GM10266 (cell line): ENCODE results near the gene TCERG1L.

Source experiments
- DNase-seq: peaks from one replicate; pipeline ENCODE4 v3.0.0; 2012; ENCODE audit errors: extremely low spot score
- TF ChIP-seq, protein P1 (sequence below): IDR thresholded peaks from 2 replicates; pipeline ENCODE4 v1.5.1; 2012; ENCODE audit warnings: mild to moderate bottlenecking, low read depth; ENCODE audit not compliant: control insufficient read depth, insufficient read depth; ENCODE audit errors: missing control alignments

The TCERG1L gene

DNA sequence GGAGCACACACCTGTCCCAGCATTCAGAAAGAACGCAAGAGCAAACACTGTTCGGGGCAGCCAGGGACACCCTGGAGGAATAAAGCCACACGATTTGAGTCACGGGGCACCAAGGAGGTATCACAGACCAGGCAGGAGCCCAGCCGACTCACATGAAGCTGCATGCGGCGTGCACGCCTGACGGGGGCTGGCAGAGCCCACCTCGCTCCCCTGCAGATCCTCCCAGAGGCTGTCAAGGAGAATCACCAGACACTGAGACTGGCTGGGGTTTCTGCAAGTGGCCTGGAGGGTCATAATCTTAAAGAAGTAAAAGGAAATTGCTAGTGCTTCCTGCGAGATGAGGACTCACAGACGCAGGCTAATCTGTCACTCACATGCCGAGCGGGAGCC is 61.6 kb downstream of the TCERG1L start:
- TF ChIP-seq, protein P1, sequence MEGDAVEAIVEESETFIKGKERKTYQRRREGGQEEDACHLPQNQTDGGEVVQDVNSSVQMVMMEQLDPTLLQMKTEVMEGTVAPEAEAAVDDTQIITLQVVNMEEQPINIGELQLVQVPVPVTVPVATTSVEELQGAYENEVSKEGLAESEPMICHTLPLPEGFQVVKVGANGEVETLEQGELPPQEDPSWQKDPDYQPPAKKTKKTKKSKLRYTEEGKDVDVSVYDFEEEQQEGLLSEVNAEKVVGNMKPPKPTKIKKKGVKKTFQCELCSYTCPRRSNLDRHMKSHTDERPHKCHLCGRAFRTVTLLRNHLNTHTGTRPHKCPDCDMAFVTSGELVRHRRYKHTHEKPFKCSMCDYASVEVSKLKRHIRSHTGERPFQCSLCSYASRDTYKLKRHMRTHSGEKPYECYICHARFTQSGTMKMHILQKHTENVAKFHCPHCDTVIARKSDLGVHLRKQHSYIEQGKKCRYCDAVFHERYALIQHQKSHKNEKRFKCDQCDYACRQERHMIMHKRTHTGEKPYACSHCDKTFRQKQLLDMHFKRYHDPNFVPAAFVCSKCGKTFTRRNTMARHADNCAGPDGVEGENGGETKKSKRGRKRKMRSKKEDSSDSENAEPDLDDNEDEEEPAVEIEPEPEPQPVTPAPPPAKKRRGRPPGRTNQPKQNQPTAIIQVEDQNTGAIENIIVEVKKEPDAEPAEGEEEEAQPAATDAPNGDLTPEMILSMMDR: no peak

DNA sequence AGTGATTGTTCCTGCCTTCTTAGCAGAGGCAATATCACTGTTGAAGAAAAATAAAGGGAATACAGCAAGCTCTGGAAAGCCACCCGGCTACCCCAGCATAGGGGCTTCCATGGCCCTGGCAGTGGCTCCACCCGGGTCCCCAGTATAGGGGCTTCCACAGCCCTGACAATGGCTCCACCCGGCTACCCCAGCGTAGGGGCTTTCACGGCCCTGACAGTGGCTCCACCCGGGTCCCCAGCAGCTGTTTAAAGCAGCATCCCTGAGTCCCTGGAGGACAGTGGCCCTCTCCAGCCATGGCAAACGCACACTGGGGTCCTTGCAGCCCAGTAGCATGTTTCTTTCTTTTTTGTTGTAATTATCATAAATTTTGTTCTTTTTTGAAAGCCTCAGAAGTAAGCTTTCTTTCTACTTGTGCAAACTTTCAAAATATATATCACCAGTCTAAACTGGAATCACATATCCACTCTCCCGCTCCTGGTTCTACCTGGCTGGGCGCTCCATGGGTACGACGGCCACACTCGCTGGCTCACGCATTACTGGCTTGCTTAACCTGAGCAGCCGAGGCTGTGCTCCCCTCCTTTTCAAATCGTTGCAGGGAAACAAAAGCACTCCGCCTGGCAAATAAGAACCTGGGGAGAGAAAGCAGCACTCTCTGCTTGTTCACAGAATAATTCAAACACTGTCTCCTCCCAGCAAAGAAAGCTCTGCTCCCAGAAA is 62.1 kb downstream of the TCERG1L start:
- TF ChIP-seq, protein P1: no peak
- DNase-seq: no peak

More for the DNA sequence above, 61.6 kb downstream of the TCERG1L start:
- DNase-seq: no peak

DNA sequence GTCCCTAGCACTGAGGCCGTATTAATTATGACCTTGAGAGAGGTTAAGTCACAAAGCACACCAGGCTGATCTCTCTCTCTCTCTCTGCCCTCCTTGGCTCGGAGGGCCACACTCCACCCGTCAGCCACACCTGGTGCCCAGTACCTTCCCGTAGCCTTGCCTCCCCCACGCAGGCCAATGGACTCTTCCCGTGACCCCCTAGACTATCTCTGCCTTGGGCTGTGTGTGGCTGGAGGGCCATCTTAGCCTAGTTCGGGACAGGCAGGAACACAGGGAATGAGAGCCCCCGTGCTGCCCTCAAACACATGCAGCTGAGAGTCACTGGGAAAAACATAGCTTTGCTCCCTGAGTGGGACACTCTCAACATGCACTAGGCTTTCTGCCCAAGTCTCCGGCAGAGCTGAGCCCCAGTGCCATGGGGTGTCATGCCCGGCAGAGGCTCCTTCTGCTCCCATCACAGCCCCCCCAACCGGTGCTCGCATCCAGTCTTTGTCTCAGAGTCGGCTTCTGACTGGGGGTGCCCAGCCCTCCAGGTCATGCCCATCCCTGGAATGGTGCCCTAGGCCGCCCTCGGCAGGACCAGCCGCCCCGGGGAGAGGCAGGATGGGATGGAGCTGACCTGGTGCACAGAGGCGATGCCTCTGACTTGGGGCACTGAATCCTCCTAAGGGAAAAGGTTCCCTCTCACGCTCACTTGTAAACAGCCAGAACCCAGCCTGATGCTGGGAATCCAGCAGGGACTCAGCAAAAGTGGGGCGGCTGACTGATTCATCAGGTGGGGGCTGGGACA is 63.0 kb downstream of the TCERG1L start:
- no peak for DNase-seq
- TF ChIP-seq, protein P1: no peak

DNA sequence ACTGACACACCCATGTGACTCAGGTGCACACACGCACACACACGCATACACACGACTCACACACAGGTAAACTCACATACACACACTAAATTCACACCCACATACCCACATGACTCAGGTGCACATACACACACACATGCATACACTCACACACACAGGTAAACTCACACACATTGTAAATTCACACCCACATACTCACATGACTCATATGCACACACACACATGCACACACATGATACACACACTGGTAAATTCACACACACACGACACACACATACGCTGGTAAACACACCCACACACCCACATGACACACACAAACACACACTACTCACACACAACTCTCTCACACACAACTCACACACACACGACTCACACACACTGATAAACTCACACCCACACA is 63.6 kb downstream of the TCERG1L start:
- no peak for DNase-seq

DNA sequence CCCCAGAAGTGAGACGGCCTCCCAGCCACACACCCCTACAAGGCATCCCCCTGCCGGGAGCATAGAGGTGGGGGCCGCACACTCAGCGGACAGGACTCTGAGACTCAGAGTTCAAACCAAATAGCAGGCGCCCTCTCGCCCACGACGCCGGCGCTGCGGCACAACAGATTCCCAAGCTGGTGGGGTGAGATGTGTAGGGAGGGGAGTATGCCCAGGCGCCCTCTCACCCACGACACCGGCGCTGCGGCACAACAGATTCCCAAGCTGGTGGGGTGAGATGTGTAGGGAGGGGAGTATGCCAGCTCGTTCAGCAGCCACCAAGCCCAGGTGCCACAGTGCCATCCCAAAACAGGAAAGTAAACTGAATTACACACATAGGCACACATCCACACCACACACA is 64.7 kb downstream of the TCERG1L start:
- DNase-seq: no peak
- TF ChIP-seq, protein P1: no peak

More for the DNA sequence above, 63.6 kb downstream of the TCERG1L start:
- TF ChIP-seq, protein P1: no peak

DNA sequence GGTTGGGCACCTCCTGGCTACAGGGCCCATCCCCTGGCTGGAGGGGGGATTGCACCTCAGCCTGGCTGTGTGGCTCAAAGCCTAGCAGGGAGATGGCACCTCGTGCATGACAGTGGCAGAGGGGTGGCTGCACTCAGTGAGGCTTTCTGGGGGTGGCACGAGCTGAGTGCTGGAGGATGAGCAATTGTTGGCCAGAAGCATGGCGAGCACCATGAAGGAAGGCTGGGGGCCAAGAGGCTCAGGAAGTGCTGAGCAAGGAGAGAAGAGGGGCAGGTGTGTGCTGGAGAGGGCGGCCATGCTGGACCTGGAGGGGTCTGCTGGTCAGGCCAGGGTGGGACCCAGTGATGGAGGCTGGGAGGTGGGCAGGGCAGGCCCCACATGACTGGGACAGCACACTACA is 65.4 kb downstream of the TCERG1L start:
- no peak for DNase-seq
- TF ChIP-seq, protein P1: no peak
